Tibial nerve (tissue), 4 donors: ENCODE data around the gene TFIP11.

ENCODE experiments used
- EP300 ChIP-seq, 2 donors: sonication (generic); formaldehyde crosslinking; IDR thresholded peaks; one replicate each; pipeline ENCODE4 v1.6.1; 2017; ENCODE audit warnings: antibody characterized with exemption in 2 of 2, mild to moderate bottlenecking in 1 of 2
- POLR2A ChIP-seq, 2 donors: fragments of 450-650 bp; IDR thresholded peaks; one replicate each; pipeline ENCODE4 v1.6.1; 2017; ENCODE audit warnings: antibody characterized with exemption in 2 of 2, mild to moderate bottlenecking in 2 of 2, moderate library complexity in 2 of 2
- TF ChIP-seq, protein P1 (sequence below), 5 experiments: fragments of 200-600 bp in 3 of 5; fragments of 450-650 bp in 2 of 5; sonication (generic) in 3 of 5; IDR thresholded peaks; one replicate each; pipeline ENCODE4 v1.5.1; 2016 to 2019; ENCODE audit warnings: antibody characterized with exemption in 5 of 5, mild to moderate bottlenecking in 3 of 5, moderate library complexity in 2 of 5

DNA sequence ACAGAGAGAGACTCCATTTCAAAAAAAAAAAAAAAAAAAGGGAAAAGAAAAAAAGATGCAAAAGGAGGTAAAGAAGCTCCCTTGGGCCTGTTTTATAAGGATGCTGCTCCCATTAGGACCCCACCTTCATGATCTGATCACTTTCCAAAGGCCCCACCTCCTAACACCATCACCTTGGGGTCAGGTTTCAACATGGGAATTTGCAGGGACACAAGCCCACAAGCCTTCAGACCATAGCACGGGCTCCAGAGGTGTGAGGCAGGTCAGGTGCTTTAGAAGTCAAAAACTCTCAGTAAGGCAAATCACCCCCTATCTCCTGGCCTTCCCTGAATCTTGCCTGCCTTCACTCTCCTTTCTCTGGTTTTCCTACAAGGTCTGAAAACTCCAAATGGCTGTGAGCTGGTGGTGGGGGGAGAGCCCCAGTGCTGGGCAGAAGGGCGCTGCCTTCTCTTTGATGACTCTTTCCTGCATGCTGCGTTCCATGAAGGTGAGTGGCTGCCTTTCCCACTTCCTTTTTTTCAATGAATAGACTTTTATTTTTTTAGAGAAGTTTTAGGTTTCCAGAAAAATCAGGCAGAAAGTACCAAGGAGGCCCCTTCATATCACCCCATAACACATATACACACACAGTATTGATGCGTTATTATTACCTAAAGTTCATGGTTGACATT is 70.1 kb downstream of the TFIP11 start:
- TF ChIP-seq, protein P1, sequence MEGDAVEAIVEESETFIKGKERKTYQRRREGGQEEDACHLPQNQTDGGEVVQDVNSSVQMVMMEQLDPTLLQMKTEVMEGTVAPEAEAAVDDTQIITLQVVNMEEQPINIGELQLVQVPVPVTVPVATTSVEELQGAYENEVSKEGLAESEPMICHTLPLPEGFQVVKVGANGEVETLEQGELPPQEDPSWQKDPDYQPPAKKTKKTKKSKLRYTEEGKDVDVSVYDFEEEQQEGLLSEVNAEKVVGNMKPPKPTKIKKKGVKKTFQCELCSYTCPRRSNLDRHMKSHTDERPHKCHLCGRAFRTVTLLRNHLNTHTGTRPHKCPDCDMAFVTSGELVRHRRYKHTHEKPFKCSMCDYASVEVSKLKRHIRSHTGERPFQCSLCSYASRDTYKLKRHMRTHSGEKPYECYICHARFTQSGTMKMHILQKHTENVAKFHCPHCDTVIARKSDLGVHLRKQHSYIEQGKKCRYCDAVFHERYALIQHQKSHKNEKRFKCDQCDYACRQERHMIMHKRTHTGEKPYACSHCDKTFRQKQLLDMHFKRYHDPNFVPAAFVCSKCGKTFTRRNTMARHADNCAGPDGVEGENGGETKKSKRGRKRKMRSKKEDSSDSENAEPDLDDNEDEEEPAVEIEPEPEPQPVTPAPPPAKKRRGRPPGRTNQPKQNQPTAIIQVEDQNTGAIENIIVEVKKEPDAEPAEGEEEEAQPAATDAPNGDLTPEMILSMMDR (IDR thresholded peaks at IDR 0.05): no peak
- TF ChIP-seq POLR2A (IDR thresholded peaks at IDR 0.05) (no peak), EP300 (IDR thresholded peaks at IDR 0.05) (no peak)
